Brain microvascular endothelial cell (primary cell): ENCODE data around the gene FXYD3.

Source experiments
- DNase-seq: peaks from one replicate; pipeline ENCODE4 v3.0.0-alpha.2; 2020
- H3K27ac ChIP-seq: fragments of 250-450 bp; sonication (Bioruptor Pico); 2 replicates; pipeline ENCODE4 v1.5.1; 2020; ENCODE audit warnings: mild to moderate bottlenecking, moderate library complexity
- H3K27me3 ChIP-seq: fragments of 250-450 bp; sonication (Bioruptor Pico); replicated peaks from 2 replicates; pipeline ENCODE4 v1.5.1; 2020; ENCODE audit warnings: mild to moderate bottlenecking
- H3K36me3 ChIP-seq: fragments of 250-450 bp; sonication (Bioruptor Pico); replicated peaks from 2 replicates; pipeline ENCODE4 v1.5.1; 2020; ENCODE audit warnings: mild to moderate bottlenecking
- H3K4me3 ChIP-seq: 2 replicates; pipeline ENCODE4 v1.5.1; 2011; ENCODE audit warnings: low read depth, mild to moderate bottlenecking, control low read depth, low read length, moderate library complexity
- CTCF ChIP-seq: IDR thresholded peaks from 2 replicates; pipeline ENCODE4 v1.5.1; 2011; ENCODE audit warnings: low read depth, mild to moderate bottlenecking, moderate library complexity, low read length, control low read depth, inconsistent platforms; ENCODE audit errors: missing control alignments
- in situ Hi-C: cut with HindIII; loops from 2 replicates; pipeline ENCODE4 v1.10.0; 2017; ENCODE audit warnings: low sequenced_read_pairs, low pct_ligation_motif_present

Gene FXYD3

DNA sequence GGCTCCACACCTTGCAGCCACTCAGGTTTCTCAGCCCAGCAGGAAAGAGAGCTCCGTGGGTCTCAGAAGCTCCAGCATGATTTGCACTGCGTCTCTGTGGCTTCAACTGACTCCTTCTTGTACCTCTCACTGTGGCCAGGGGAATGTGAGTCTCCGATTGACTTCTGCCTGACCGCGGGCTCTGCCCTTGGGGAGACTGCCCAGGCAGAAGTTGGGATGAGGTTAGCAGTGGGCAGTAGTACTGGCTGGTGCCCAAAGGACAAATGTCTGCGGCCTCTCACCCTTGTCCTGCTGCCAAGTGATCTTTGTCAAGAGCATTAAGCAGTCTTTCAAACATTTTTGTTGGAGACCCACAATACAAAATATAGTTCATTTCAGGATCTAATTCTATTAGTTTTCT is 34.4 kb upstream of the FXYD3 start:
- Histone ChIP-seq H3K36me3 (no peaks in the 10 kb centered on the region), H3K4me3 (no peak overlapping the region), H3K27ac (no peak overlapping the region), H3K27me3 (no peaks in the 10 kb centered on the region)
- no peak for TF ChIP-seq CTCF
- no peak for DNase-seq
- in situ Hi-C loops, result no loop called here

DNA sequence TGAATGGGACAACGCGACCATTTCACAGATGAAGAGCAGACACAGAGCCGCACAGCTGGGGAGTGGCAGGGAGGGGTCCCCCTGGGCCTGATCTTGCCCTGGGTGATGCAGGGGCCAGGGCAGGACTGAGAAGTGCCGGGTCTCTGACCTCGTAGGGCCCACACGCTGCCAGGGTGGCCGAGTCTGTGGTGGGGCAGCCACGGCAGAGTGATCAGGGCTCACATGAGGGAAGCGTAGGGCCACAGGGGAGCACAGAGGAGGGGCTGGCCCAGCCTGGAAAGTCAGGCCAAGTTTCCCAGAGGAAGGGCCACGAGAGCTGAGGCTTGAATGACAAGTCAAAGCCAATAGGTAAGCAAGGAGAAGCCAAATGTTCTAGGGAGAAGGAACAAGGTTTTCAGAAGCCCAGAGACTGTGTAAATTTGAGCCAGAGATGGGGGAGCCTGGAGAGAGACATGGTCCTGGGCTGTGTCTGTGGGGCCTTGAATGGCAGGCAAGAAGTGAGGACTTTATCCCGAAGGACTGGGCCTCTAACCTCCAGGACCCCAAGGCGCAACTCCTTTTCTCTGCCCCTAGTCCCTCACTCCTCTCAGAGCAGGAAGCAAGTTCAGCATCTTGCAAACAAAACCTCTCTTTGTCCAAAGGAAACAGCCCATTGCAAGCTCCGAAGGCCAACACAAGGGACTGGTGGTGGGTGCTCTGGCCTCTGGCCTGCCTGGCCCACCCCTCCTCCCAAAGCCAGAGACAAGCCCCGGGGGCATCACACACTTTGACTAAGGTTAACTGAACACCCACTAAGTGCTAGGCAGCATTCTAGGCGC is 31.7 kb upstream of the FXYD3 start:
- Histone ChIP-seq H3K36me3 (no peaks in the 10 kb centered on the region), H3K27me3 (no peaks in the 10 kb centered on the region), H3K27ac (no peak overlapping the region), H3K4me3 (no peak overlapping the region)
- DNase-seq, result no peak
- in situ Hi-C loops, result no loop called here
- no peak for TF ChIP-seq CTCF

- TF ChIP-seq CTCF, result no peak
- H3K27ac ChIP-seq, result no peak overlapping the region
- in situ Hi-C loops, result no loop called here
- H3K4me3 ChIP-seq, result no peak overlapping the region
- H3K27me3 ChIP-seq, result no peaks in the 10 kb centered on the region
- no peak for DNase-seq
- H3K36me3 ChIP-seq, result no peaks in the 10 kb centered on the region
Observed at GRCh38 chr19:35084509-35084762, 31.2 kb upstream of the FXYD3 start.

DNA sequence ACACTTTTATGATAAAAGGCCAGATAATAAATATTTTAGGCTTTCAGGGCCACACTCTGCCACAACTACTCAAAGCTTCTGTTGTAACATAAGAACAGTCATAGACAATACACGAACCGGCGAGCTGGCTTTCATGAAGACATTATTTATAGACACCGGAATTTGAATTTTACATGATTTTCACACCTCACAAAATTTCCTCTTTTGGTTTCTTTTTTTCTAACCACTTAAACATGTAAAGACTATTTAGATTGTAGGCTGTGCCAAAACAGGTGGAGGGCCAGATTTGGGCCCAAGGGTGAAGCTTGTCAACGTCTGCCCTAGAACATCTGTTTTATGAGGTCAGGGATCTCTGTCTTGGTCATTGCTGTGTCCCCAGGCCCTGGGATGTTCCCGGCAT is 29.7 kb upstream of the FXYD3 start:
- no peaks in the 10 kb centered on the region for H3K27me3 ChIP-seq
- H3K27ac ChIP-seq, result no peak overlapping the region
- no peak for TF ChIP-seq CTCF
- in situ Hi-C loops, result no loop called here
- no peak overlapping the region for H3K4me3 ChIP-seq
- H3K36me3 ChIP-seq, result no peaks in the 10 kb centered on the region
- DNase-seq, result no peak

DNA sequence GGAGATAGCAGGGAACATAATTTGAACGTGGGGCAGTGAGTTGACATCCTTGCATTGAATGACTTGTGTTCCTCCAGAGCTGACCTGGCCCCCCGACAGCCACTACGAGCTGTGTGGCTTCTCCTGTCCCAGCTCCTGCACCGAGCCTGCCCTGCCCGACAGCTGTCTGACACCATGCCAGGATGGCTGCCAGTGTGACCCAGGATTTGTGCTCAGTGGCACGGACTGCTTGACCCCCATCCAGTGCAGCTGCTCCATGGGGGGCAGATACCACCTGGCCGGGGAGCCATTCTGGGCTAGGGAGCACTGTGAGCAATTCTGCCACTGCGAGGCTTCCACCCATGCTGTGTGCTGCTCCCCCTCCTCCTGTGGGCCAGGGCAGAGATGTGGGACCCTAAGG is 29.2 kb upstream of the FXYD3 start:
- in situ Hi-C loops, result no loop called here
- no peak overlapping the region for H3K4me3 ChIP-seq
- no peak for DNase-seq
- H3K27me3 ChIP-seq, result no peaks in the 10 kb centered on the region
- no peak for TF ChIP-seq CTCF
- no peaks in the 10 kb centered on the region for H3K36me3 ChIP-seq
- no peak overlapping the region for H3K27ac ChIP-seq

DNA sequence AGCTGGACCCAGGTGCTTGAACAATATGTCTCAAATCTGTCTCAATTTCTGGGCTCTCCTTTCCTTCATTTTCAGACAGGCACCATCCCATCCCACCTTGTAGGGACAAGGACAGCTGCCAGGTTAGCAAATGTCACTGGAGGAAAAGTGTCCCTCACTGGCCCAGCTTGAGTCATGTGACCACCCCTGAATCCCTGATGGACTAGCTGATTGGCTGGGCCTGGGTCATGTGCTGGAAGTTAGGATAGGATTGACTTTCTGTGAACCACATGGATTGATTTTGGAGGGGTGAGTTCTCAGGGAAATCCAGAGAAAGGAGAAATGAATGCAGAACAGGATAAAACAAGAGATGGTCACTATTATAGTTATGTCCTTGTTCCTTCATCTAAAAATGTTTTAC is 28.2 kb upstream of the FXYD3 start:
- Histone ChIP-seq H3K36me3 (no peaks in the 10 kb centered on the region), H3K27me3 (no peaks in the 10 kb centered on the region), H3K4me3 (no peak overlapping the region), H3K27ac (no peak overlapping the region)
- DNase-seq, result no peak
- in situ Hi-C loops, result no loop called here
- no peak for TF ChIP-seq CTCF
